ENCODE results near the gene REPS2. TPM values are rescaled to one million over a fixed set of nuclear protein-coding genes. Genes with fewer than 3 reads are reported as not detected.

The REPS2 gene
- total RNA-seq, 1 donor from 2014 or later, result 1.5 TPM

DNA sequence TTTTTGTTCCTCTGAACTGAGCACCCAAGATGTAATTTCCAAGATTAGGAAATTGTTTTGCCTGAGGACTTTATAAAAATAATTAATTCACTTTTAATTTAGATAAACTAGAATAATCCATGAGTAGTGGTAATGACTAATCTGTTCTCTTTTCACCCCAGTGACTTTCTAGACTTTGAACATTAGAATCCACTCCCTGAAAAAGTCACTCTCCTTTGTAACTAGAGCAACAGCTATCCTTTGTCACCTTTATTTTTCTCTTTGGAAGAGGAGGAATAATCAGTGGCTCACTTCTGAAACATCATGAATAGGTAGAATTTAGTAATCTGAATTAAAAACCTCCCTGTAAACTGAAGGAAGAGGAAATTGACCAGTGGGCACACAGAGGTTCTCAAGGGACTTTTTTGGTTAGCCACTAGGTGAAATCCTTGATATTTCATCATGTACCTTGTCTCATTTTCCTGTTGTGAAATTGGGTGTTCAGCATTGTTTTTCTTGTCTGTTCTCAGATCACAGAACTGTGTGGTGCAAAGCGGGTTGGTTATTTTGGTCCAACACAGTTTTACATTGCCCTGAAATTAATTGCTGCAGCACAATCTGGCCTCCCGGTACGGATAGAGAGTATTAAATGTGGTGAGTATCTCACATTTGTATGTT, 59.4 kb downstream of the REPS2 start:
- no peaks in the 10 kb centered on the region for H3K9me3 Mint-ChIP-seq (ENCODE audit: unreplicated experiment)
- H3K27ac Mint-ChIP-seq (ENCODE audit: unreplicated experiment), result no peak overlapping the region
- no peaks in the 10 kb centered on the region for H3K4me1 Mint-ChIP-seq (ENCODE audit: unreplicated experiment)
- DNase-seq (ENCODE audit: extremely low spot score, unreplicated experiment), result no peak
- peaks cover 18% of the 10 kb centered on the region for H3K27me3 Mint-ChIP-seq (ENCODE audit: unreplicated experiment)
- no peak overlapping the region for H3K4me3 Mint-ChIP-seq (ENCODE audit: unreplicated experiment)
- H3K36me3 Mint-ChIP-seq (ENCODE audit: unreplicated experiment), result no peaks in the 10 kb centered on the region
- TF ChIP-seq, protein P1, sequence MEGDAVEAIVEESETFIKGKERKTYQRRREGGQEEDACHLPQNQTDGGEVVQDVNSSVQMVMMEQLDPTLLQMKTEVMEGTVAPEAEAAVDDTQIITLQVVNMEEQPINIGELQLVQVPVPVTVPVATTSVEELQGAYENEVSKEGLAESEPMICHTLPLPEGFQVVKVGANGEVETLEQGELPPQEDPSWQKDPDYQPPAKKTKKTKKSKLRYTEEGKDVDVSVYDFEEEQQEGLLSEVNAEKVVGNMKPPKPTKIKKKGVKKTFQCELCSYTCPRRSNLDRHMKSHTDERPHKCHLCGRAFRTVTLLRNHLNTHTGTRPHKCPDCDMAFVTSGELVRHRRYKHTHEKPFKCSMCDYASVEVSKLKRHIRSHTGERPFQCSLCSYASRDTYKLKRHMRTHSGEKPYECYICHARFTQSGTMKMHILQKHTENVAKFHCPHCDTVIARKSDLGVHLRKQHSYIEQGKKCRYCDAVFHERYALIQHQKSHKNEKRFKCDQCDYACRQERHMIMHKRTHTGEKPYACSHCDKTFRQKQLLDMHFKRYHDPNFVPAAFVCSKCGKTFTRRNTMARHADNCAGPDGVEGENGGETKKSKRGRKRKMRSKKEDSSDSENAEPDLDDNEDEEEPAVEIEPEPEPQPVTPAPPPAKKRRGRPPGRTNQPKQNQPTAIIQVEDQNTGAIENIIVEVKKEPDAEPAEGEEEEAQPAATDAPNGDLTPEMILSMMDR (IDR thresholded peaks at IDR 0.05), result no peak

DNA sequence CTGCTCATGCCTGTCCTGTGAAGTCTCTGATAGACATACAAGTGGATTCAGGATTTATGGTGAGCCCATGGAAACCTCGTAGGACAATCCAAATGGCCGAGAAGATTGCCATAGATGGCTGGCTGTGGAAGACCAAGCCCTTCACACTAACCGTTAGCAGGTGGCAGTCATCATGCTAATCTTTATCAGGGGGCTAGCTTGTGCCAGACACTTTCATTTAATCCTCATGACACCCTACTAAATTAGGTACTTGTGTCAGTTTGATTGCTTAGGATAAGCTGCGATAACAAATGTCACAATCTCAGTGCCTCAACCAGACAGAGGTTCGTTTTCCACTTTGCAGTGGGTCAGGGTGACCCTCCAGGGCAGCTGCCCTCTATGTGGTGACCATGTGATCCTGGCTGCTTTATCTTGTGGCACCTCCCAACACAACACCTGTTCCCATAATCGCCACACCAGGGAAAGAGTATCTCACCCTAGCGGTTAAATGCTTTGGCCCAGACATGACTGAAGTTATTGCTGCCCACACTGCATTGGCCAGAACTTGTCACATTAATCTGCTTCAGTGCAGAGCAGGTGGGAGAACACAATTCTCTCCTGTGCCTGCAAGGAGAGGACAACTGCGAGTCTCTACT, 60.8 kb downstream of the REPS2 start:
- Mint-ChIP-seq H3K36me3 (ENCODE audit: unreplicated experiment) (no peaks in the 10 kb centered on the region), H3K4me3 (ENCODE audit: unreplicated experiment) (no peak overlapping the region), H3K27ac (ENCODE audit: unreplicated experiment) (no peak overlapping the region), H3K9me3 (ENCODE audit: unreplicated experiment) (no peaks in the 10 kb centered on the region), H3K27me3 (ENCODE audit: unreplicated experiment) (peaks cover 12% of the 10 kb centered on the region), H3K4me1 (ENCODE audit: unreplicated experiment) (no peaks in the 10 kb centered on the region)
- DNase-seq (ENCODE audit: extremely low spot score, unreplicated experiment), result no peak
- TF ChIP-seq, protein P1 (IDR thresholded peaks at IDR 0.05), result peak; percentile 33

DNA sequence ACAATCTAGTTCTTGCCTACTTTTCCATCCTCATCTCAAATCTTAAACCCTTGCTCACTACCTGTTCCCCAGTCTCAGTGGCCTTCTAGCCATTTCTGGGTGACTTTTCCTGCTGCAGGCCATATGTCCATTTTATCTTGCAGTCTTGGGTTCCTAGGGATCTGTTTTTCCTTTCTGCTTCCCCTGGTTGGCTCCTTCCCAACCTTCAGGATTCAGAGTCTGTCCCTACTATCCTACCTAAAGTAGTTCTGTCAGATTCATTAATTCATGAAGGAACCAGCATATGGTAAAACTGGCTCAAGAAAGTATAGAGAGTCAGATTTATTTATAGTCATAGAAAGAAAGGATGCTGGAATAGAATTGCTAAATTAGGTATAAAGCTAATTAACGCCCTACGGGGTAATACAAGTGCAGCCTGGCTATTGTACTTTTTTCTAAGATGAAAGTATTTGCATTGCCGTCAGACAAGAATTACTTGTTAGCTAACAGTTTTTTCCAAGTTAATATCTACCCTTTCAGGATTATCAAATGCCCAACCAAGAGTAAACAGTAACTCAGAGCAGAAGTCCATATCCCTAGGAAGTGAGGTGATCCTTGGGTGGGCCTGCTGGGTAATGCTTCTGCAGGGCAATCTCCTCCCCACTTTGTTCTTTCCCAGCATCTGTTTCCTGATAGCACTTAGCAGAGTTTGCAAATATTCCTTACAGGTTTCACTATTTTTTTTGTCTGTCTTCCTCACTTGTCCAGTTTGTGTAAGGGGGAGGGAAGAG, 63.6 kb downstream of the REPS2 start:
- Mint-ChIP-seq H3K36me3 (ENCODE audit: unreplicated experiment) (no peaks in the 10 kb centered on the region), H3K4me1 (ENCODE audit: unreplicated experiment) (no peaks in the 10 kb centered on the region), H3K9me3 (ENCODE audit: unreplicated experiment) (no peaks in the 10 kb centered on the region), H3K27me3 (ENCODE audit: unreplicated experiment) (peaks cover under 1% of the 10 kb centered on the region), H3K4me3 (ENCODE audit: unreplicated experiment) (no peak overlapping the region), H3K27ac (ENCODE audit: unreplicated experiment) (no peak overlapping the region)
- TF ChIP-seq, protein P1 (IDR thresholded peaks at IDR 0.05), result no peak
- DNase-seq (ENCODE audit: extremely low spot score, unreplicated experiment), result no peak

DNA sequence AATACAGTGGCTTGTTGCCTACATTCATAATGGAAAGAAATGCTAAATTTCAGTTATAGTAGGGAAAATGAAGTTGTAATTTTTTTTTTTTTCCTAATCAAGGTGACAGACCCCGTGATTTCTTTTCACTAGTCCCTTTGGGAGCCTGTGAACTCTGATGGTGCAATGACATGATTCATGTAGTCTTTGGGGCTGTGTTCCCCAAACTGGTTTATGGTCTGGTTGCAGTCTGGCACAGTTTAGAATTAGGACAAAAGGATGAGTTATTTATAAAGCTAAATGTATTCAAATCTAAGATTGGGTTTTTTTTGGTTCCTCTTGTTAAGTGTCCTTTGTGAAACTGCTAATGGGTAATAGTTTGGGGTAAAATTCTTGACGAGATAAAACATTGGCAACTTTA, 66.0 kb downstream of the REPS2 start:
- no peak for DNase-seq (ENCODE audit: extremely low spot score, unreplicated experiment)
- no peak overlapping the region for H3K4me3 Mint-ChIP-seq (ENCODE audit: unreplicated experiment)
- no peaks in the 10 kb centered on the region for H3K36me3 Mint-ChIP-seq (ENCODE audit: unreplicated experiment)
- TF ChIP-seq, protein P1 (IDR thresholded peaks at IDR 0.05), result no peak
- no peaks in the 10 kb centered on the region for H3K9me3 Mint-ChIP-seq (ENCODE audit: unreplicated experiment)
- no peaks in the 10 kb centered on the region for H3K4me1 Mint-ChIP-seq (ENCODE audit: unreplicated experiment)
- H3K27ac Mint-ChIP-seq (ENCODE audit: unreplicated experiment), result no peak overlapping the region
- no peaks in the 10 kb centered on the region for H3K27me3 Mint-ChIP-seq (ENCODE audit: unreplicated experiment)

DNA sequence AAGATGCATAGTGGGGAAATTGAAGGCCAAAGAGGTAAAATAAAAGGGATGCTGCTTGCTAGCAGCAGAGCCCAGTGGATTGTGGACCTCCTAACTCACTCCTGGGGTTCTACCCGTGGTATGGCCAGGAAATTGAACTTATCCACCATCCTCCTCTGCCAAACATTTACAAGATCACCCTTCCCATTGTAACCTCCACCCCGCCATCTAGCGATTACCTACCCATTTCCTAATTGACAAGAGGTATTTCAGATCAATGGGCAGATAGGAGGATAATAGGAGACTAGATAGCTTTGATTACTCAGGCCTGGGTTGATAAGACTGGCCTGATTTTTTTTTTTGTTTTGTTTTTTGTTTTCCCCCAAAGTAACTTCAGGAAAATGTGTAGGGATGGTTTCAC, 67.8 kb downstream of the REPS2 start:
- Mint-ChIP-seq H3K4me3 (ENCODE audit: unreplicated experiment) (no peak overlapping the region), H3K27ac (ENCODE audit: unreplicated experiment) (no peak overlapping the region), H3K4me1 (ENCODE audit: unreplicated experiment) (no peaks in the 10 kb centered on the region), H3K27me3 (ENCODE audit: unreplicated experiment) (no peaks in the 10 kb centered on the region), H3K36me3 (ENCODE audit: unreplicated experiment) (no peaks in the 10 kb centered on the region), H3K9me3 (ENCODE audit: unreplicated experiment) (no peaks in the 10 kb centered on the region)
- no peak for DNase-seq (ENCODE audit: extremely low spot score, unreplicated experiment)
- TF ChIP-seq, protein P1 (IDR thresholded peaks at IDR 0.05), result no peak

Data from osteocyte (in vitro differentiated cells).